Left kidney (tissue), 2 donors: ENCODE data around the gene RETN. TPM values are rescaled to one million over a fixed set of nuclear protein-coding genes. Genes with fewer than 3 reads are reported as not detected.

Experiments used
- DNase-seq: peaks from one replicate; pipeline ENCODE4 v3.0.0-alpha.2; 2013
- polyA plus RNA-seq: library from polyadenylated mRNA; unstranded; fragments of 120-200 nt; gene quantifications from one replicate; pipeline ENCODE4 v1.2.1, GENCODE V29; 2013; ENCODE audit not compliant: insufficient read length

The RETN gene
- polyA plus RNA-seq, 1 donor, result 0.40 TPM

DNA sequence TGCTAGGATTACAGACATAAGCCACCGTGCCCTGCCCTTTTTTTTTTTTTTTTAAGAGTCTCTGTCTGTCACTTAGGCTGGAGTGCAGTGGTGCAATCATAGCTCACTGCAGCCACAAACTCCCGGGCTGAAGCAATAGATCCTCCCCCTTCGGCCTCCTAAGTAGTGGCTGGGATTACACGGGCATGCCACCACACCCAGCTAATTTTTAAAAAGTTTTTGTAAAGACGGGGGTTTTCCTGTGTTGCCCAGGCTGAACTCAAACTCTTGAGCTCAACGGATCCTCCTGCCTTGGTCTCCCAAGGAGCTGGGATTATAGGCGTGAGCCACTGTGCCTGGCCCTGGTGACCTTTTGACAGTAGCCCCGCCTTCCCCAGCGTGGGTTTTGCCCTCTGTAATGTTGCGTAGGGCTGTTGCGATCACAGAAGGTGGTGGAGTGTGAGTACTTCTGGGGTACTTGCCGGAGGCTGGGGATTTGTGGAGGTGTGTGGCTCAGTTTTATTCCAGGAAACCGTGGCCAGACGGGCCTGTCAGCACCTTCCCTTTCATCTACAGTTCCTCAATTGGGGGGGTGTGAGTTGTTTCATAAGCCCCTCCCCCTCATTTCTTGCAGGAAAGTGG is 11.6 kb upstream of the RETN start:
- DNase-seq, result no peak

GRCh38 chr19:7658219-7658686 is 10.6 kb upstream of the RETN start:
- DNase-seq, result no peak

DNA sequence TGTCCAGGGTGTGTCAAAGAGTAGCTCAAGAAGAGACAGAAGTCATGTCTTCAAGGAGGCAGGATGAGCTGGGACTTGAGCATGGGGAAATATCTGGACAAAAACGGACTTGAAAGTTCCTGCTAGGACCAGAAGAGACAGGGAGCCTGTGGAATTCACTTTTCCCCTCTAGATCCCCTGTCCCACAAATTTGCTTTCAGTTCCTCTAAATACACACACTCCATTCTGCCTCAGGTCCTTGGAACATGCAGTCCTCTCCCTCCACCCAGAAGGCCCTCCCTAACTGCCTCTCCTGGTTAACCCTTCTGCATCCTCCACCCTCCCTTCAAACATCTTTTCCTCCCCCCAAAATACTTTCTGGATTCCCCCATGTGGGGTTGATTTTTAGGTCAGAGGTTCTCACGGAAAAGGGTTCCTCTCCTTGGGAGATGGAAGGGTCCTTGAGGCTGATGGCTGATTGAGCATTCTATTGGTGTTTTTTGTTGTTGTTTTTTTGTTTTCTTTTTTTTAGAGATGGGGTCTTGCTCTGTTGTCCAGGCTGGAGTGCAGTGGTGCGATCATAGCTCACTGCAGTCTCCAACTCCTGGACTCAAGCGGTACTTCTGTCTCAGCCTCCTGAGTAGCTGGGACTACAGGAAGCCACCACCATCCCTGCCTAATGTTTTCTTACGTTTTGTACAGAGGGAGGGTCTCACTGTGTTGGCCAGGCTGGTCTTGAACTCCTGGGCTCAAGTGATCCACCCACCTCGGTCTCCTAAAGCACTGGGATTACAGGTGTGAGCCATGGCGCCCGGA is 6.9 kb upstream of the RETN start:
- no peak for DNase-seq

DNA sequence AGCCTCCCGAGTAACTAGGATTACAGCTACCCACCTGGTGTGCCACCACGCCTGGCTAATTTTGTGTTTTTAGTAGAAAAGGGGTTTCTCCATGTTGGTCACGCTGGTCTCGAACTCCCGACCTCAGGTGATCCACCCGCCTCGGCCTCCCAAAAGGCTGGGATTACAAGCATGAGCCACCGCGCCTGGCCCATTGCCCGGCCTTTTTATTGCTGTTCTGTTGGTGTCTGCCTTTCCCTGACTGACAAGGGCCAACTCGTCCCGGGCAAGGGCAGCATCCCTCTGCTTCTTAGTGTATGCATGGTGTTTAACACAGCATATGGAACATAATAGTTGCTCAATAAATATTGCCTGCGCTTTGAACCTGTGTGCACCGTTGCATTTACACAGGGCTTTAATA is 6.2 kb upstream of the RETN start:
- DNase-seq, result no peak

- no peak for DNase-seq
Observed at GRCh38 chr19:7663706-7664105, 5.1 kb upstream of the RETN start.

DNA sequence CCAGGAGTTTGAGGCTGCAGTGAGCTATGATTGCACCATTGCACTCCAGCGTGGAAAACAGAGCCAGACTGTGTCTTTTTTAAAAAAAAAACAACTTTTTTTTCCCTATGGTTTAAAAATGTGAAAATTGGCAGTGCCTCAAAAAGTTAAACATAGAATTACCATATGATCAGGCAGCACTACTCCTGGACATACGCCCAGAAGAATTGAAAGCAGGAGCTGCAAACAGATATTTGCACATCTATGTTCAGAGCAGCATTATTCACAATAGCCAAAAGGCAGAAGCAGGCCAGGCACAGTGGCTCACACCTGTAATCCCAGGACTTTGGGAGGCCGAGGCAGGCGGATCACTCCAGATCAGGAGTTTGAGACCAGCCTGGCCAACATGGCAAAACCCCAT is 3.8 kb upstream of the RETN start:
- DNase-seq, result no peak

- no peak for DNase-seq
Observed at GRCh38 chr19:7669641-7670040, 792 bp downstream of the RETN start.

- no peak for DNase-seq
Observed at GRCh38 chr19:7670150-7670783, 1.4 kb downstream of the RETN start.

- DNase-seq, result no peak
Observed at GRCh38 chr19:7670790-7671189, 1.9 kb downstream of the RETN start.

- DNase-seq, result no peak
Observed at GRCh38 chr19:7672522-7672921, 3.7 kb downstream of the RETN start.

GRCh38 chr19:7674010-7675005 is 5.5 kb downstream of the RETN start:
- DNase-seq, result no peak

GRCh38 chr19:7676376-7676775 is 7.5 kb downstream of the RETN start:
- DNase-seq, result no peak

GRCh38 chr19:7676854-7677253 is 8.0 kb downstream of the RETN start, which contains the start of gene MCEMP1:
Gene MCEMP1, plus strand, starts transcription at chr19:7677090. Its CDS starts 31 bp downstream, at chr19:7677121.
- DNase-seq, result no peak

DNA sequence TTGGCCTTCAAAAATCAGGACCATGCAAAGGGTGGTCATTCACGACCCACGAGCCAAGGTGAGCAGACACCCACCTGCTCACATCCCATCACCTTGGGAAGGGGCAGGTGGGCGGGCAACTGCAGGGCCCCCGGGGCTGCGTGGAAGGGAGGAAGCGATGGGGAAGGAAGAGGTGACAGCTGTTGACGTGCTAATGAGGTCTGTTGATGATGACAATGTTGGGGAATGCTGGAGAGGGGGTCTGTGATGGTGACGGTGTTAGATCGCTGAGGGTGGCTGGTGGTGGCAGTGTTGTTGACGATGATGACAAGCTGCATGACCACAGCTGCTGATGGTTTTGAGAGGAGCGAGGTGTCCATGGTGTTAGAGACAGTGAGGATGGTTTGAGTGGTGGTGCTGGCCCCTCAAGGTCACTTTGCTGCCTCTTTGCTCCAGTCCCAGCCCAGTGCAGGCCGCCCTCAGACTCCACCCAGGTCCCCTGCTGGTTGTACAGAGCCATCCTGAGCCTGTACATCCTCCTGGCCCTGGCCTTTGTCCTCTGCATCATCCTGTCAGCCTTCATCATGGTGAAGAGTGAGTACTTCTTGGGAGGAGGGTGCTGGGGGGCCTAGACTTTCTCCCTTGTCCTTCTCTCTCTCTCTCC is 8.9 kb downstream of the RETN start:
- DNase-seq, result no peak

- no peak for DNase-seq
Observed at GRCh38 chr19:7678971-7679751, 10.3 kb downstream of the RETN start.

- no peak for DNase-seq
Observed at GRCh38 chr19:7679771-7680605, 11.1 kb downstream of the RETN start.

- DNase-seq, result peak; percentile 85
Observed at GRCh38 chr19:7680606-7681339, 11.9 kb downstream of the RETN start, which contains the start of gene TRAPPC5. Gene TRAPPC5, plus strand, starts transcription at chr19:7680833. Its CDS starts 1,421 bp downstream, at chr19:7682254.

DNA sequence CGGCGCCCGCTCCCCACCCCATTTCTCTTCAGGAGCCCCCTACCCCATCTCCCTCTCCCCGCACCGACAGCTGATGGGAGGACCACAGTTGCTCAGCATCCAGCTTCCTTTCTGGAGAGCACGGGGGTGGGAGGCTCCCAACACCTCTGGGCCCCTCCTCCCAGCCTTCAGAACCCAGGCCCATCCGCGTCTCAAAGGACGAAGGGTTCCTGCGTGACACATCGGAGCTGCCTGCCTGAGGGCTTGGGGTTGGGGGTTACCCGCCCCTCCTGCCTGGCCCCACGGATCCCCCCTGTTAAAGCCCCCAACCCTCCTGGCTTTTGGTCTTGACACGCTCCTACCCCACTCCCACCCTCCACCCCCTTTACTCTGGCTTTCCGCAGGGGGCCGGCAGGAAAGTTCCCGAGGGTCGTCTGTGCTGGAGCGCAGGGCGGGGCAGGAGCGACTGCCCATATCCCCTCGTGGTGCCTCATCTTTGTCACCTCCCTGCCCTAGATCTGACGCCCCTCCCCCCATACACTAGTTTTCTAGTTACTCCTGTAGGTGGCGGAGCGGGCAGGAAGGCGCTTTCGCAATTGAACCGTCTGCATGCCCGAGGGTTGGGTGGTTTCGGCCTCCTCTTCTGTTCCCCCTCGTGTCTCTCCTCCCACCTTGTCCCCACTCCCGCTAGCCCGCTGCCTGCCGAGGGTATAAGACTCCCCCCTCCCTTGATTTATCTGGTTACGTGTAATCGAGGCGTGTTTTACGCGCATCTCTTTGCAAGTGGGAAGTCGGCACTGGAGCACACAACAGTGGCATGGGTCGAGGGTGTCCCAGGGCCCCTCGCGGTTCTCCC is 12.7 kb downstream of the RETN start:
- DNase-seq, result peak; percentile 80
